ENCODE data around the gene YEATS2. TPM values are rescaled to one million over a fixed set of nuclear protein-coding genes. Genes with fewer than 3 reads are reported as not detected.

YEATS2 gene
- total RNA-seq, 1 experiment from 2014 or later, result 34.5 TPM

DNA sequence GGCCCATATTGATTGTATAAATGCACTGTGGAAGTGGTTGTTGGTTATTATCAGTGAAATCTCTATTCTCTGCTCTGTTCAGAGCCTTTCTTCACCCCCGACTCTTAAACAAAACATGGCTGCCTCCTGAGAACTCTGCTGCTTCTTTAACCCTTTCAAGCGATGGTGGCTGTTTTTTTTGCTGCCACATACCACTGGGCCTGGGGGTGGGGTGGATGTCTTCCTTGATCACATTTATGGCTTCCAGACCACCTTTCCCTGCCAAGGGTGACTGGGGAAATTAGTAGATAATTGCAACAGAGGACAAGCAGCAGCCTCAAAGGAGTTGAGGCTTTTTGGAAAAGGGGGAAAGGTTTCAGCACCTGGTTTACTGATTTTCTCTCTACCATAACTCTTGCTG lies 32.8 kb downstream of the YEATS2 start:
- TF ChIP-seq, protein P1, sequence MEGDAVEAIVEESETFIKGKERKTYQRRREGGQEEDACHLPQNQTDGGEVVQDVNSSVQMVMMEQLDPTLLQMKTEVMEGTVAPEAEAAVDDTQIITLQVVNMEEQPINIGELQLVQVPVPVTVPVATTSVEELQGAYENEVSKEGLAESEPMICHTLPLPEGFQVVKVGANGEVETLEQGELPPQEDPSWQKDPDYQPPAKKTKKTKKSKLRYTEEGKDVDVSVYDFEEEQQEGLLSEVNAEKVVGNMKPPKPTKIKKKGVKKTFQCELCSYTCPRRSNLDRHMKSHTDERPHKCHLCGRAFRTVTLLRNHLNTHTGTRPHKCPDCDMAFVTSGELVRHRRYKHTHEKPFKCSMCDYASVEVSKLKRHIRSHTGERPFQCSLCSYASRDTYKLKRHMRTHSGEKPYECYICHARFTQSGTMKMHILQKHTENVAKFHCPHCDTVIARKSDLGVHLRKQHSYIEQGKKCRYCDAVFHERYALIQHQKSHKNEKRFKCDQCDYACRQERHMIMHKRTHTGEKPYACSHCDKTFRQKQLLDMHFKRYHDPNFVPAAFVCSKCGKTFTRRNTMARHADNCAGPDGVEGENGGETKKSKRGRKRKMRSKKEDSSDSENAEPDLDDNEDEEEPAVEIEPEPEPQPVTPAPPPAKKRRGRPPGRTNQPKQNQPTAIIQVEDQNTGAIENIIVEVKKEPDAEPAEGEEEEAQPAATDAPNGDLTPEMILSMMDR (IDR thresholded peaks at IDR 0.05; ENCODE audit: insufficient read depth in 1 of 2, low read depth in 1 of 2, low read length in 1 of 2, severe bottlenecking in 1 of 2, unreplicated experiment in 1 of 2), result no peak
- peaks cover 59% of the 10 kb centered on the region for H3K36me3 Mint-ChIP-seq (ENCODE audit: insufficient read depth, unreplicated experiment)
- ChIA-PET POLR2A (no interaction called here), CTCF (no interaction called here)
- Histone ChIP-seq H3K9me3 (no peaks in the 10 kb centered on the region), H3K27me3 (replicated peaks; ENCODE audit: control insufficient read depth, insufficient read depth, low read length) (no peaks in the 10 kb centered on the region), H3K4me3 (ENCODE audit: low read depth, low read length) (no peak overlapping the region), H3K36me3 (ENCODE audit: control insufficient read depth, insufficient read depth, low read length) (peaks cover 1% of the 10 kb centered on the region), H3K4me1 (no peaks in the 10 kb centered on the region)
- H3K9me3 Mint-ChIP-seq (ENCODE audit: unreplicated experiment), result no peaks in the 10 kb centered on the region
- H3K27me3 Mint-ChIP-seq (ENCODE audit: insufficient read depth, unreplicated experiment), result no peaks in the 10 kb centered on the region
- no TSS peak for BruUV-seq (replicated peaks)
- intact Hi-C loops (cut with micrococcal nuclease; ENCODE audit: unreplicated experiment), result no loop called here
- no peak for DNase-seq
- no peaks in the 10 kb centered on the region for H3K4me1 Mint-ChIP-seq (ENCODE audit: low read depth, unreplicated experiment)
- H3K27ac Mint-ChIP-seq (ENCODE audit: unreplicated experiment), result no peak overlapping the region
- no peak overlapping the region for H3K4me3 Mint-ChIP-seq (ENCODE audit: unreplicated experiment)

DNA sequence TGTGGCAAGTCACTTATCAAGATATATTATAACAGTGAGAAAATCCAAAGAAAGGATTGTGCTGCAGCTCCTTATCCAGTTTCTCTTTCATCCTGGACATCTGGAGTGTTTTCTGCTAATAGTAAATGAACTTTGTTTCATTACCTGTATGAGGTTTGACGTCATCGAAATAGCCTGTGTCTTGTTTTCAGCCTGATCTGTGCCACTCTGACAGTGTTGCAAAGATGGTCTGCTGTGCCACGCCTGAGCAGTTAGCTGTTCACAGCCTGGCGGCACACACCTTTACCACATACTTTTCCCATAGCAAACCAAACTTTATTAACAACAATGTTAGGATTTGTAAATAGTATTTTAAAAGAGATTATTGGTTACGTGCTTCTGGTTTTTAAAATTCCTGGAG lies 34.0 kb downstream of the YEATS2 start:
- BruUV-seq (replicated peaks), result no TSS peak
- TF ChIP-seq, protein P1 (IDR thresholded peaks at IDR 0.05; ENCODE audit: insufficient read depth in 1 of 2, low read depth in 1 of 2, low read length in 1 of 2, severe bottlenecking in 1 of 2, unreplicated experiment in 1 of 2), result no peak
- no peak overlapping the region for H3K4me3 Mint-ChIP-seq (ENCODE audit: unreplicated experiment)
- intact Hi-C loops (cut with micrococcal nuclease; ENCODE audit: unreplicated experiment), result no loop called here
- H3K36me3 Mint-ChIP-seq (ENCODE audit: insufficient read depth, unreplicated experiment), result peaks cover 56% of the 10 kb centered on the region
- H3K27me3 Mint-ChIP-seq (ENCODE audit: insufficient read depth, unreplicated experiment), result no peaks in the 10 kb centered on the region
- Histone ChIP-seq H3K4me3 (ENCODE audit: low read depth, low read length) (no peak overlapping the region), H3K27me3 (replicated peaks; ENCODE audit: control insufficient read depth, insufficient read depth, low read length) (no peaks in the 10 kb centered on the region), H3K4me1 (no peaks in the 10 kb centered on the region), H3K9me3 (no peaks in the 10 kb centered on the region), H3K36me3 (ENCODE audit: control insufficient read depth, insufficient read depth, low read length) (peaks cover 1% of the 10 kb centered on the region)
- H3K4me1 Mint-ChIP-seq (ENCODE audit: low read depth, unreplicated experiment), result no peaks in the 10 kb centered on the region
- no peaks in the 10 kb centered on the region for H3K9me3 Mint-ChIP-seq (ENCODE audit: unreplicated experiment)
- POLR2A ChIA-PET, result no interaction called here
- CTCF ChIA-PET, result no interaction called here
- DNase-seq, result no peak
- H3K27ac Mint-ChIP-seq (ENCODE audit: unreplicated experiment), result no peak overlapping the region

DNA sequence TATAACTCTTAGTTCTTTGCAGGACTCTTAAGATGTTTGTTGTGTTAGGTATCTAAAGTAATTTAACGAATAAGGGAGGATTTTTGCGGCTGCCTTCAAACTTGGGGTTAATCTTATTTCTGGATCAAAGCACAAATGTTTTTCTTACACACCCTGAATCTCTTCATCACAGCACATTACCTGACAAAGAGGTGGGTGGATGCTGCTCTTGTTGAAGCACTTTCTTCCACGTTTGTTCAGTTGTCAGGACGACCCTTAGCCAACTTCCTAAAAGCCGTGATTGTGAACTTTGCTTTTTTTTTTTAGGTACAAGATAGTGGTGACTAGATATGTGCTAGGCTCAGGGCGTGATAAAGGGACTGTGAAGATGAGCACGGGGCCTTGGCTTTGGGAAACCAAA lies 36.0 kb downstream of the YEATS2 start:
- H3K27ac Mint-ChIP-seq (ENCODE audit: unreplicated experiment), result no peak overlapping the region
- Histone ChIP-seq H3K27me3 (replicated peaks; ENCODE audit: control insufficient read depth, insufficient read depth, low read length) (no peaks in the 10 kb centered on the region), H3K4me1 (no peaks in the 10 kb centered on the region), H3K9me3 (no peaks in the 10 kb centered on the region), H3K4me3 (ENCODE audit: low read depth, low read length) (no peak overlapping the region), H3K36me3 (ENCODE audit: control insufficient read depth, insufficient read depth, low read length) (peaks cover 3% of the 10 kb centered on the region)
- CTCF ChIA-PET, result no interaction called here
- H3K4me3 Mint-ChIP-seq (ENCODE audit: unreplicated experiment), result no peak overlapping the region
- no peaks in the 10 kb centered on the region for H3K9me3 Mint-ChIP-seq (ENCODE audit: unreplicated experiment)
- TF ChIP-seq, protein P1 (IDR thresholded peaks at IDR 0.05; ENCODE audit: insufficient read depth in 1 of 2, low read depth in 1 of 2, low read length in 1 of 2, severe bottlenecking in 1 of 2, unreplicated experiment in 1 of 2), result no peak
- no peaks in the 10 kb centered on the region for H3K27me3 Mint-ChIP-seq (ENCODE audit: insufficient read depth, unreplicated experiment)
- no peaks in the 10 kb centered on the region for H3K4me1 Mint-ChIP-seq (ENCODE audit: low read depth, unreplicated experiment)
- peaks cover 54% of the 10 kb centered on the region for H3K36me3 Mint-ChIP-seq (ENCODE audit: insufficient read depth, unreplicated experiment)
- no peak for DNase-seq
- POLR2A ChIA-PET, result no interaction called here
- intact Hi-C loops (cut with micrococcal nuclease; ENCODE audit: unreplicated experiment), result no loop called here
- BruUV-seq (replicated peaks), result no TSS peak

Measured in Caco-2 (cell line).